ENCODE measurements around the gene PCDHGA4. TPM values are rescaled to one million over a fixed set of nuclear protein-coding genes. Genes with fewer than 3 reads are reported as not detected.
"Not testable (repeated sequence)": the region's sequence is repeated elsewhere in the genome, so short reads cannot be mapped to it uniquely, and the experiment has no call there.

Gene PCDHGA4
- total RNA-seq, 1 experiment from 2014 or later: 0.69 TPM

DNA sequence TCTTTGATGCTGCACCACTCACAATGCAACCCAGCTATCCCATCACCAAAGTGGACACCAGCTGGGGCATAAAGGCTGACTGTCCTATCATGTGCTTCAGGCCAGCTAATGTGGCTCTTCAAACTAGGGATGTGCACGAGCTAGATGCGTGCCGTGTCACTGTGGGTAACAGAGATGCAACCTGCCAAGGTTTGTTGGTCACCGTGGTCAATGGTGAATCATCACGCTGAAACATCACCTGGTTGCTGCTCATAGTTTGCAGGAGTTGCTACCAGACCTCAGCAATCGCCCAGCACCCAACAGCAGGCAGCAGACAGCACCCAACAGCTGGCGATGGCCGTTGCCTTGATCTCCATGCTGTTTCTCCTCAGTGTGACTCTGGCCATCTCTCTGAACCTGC is 26.6 kb upstream of the PCDHGA4 start:
- TF ChIP-seq POLR2AphosphoS5 (IDR thresholded peaks at IDR 0.05; ENCODE audit: low read depth, low read length) (no peak), SIN3A (IDR thresholded peaks at IDR 0.05; ENCODE audit: borderline replicate concordance, insufficient read depth, low read depth, low read length) (no peak), TCF7L2 (IDR thresholded peaks at IDR 0.05; ENCODE audit: low read depth, low read length) (no peak)
- TF ChIP-seq, protein P1, sequence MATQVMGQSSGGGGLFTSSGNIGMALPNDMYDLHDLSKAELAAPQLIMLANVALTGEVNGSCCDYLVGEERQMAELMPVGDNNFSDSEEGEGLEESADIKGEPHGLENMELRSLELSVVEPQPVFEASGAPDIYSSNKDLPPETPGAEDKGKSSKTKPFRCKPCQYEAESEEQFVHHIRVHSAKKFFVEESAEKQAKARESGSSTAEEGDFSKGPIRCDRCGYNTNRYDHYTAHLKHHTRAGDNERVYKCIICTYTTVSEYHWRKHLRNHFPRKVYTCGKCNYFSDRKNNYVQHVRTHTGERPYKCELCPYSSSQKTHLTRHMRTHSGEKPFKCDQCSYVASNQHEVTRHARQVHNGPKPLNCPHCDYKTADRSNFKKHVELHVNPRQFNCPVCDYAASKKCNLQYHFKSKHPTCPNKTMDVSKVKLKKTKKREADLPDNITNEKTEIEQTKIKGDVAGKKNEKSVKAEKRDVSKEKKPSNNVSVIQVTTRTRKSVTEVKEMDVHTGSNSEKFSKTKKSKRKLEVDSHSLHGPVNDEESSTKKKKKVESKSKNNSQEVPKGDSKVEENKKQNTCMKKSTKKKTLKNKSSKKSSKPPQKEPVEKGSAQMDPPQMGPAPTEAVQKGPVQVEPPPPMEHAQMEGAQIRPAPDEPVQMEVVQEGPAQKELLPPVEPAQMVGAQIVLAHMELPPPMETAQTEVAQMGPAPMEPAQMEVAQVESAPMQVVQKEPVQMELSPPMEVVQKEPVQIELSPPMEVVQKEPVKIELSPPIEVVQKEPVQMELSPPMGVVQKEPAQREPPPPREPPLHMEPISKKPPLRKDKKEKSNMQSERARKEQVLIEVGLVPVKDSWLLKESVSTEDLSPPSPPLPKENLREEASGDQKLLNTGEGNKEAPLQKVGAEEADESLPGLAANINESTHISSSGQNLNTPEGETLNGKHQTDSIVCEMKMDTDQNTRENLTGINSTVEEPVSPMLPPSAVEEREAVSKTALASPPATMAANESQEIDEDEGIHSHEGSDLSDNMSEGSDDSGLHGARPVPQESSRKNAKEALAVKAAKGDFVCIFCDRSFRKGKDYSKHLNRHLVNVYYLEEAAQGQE (IDR thresholded peaks at IDR 0.05; ENCODE audit: insufficient read depth in 1 of 2, low read depth in 2 of 2, low read length in 1 of 2): no peak
- TF ChIP-seq, protein P2, sequence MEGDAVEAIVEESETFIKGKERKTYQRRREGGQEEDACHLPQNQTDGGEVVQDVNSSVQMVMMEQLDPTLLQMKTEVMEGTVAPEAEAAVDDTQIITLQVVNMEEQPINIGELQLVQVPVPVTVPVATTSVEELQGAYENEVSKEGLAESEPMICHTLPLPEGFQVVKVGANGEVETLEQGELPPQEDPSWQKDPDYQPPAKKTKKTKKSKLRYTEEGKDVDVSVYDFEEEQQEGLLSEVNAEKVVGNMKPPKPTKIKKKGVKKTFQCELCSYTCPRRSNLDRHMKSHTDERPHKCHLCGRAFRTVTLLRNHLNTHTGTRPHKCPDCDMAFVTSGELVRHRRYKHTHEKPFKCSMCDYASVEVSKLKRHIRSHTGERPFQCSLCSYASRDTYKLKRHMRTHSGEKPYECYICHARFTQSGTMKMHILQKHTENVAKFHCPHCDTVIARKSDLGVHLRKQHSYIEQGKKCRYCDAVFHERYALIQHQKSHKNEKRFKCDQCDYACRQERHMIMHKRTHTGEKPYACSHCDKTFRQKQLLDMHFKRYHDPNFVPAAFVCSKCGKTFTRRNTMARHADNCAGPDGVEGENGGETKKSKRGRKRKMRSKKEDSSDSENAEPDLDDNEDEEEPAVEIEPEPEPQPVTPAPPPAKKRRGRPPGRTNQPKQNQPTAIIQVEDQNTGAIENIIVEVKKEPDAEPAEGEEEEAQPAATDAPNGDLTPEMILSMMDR (IDR thresholded peaks at IDR 0.05): no peak
- CTCF ChIA-PET: no interaction called here

DNA sequence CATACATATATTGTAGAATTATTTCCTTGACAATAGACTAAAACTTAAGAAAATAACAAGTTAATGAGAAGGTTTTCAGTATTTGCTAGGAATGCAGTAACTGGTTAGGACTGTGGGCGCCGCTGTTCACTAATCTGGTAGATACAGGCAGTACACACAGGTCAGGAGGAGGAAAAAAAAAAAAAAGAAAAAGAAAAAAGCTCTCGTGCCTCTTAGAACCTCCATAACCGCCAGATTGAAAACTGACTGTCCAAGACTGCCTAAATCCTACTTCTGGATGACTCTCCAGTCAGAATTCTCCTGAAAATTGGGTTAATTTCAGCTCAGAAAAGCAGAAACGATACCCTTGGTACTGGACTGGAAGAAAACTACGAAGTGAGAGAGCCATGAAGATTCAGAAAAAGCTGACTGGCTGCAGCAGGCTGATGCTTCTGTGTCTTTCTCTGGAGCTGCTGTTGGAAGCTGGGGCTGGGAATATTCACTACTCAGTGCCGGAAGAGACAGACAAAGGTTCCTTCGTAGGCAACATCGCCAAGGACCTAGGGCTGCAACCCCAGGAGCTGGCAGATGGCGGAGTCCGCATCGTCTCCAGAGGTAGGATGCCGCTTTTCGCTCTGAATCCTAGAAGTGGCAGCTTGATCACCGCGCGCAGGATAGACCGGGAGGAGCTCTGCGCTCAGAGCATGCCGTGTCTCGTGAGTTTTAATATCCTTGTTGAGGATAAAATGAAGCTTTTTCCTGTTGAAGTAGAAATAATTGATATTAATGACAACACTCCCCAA is 24.3 kb upstream of the PCDHGA4 start, which contains the start of gene PCDHGA1:
PCDHGA1 (plus strand) TSS at position 216 of the 782 bp plus-strand sequence.
- H3K4me1 ChIP-seq (ENCODE audit: control insufficient read depth, insufficient read depth, low read length): no peaks in the 10 kb centered on the region
- TF ChIP-seq, protein P2 (IDR thresholded peaks at IDR 0.05): peak; percentile 77
- no peak for TF ChIP-seq TCF7L2 (IDR thresholded peaks at IDR 0.05; ENCODE audit: low read depth, low read length)
- ATAC-seq (peak; percentile 39; the same call in 1 of the 2 replicates), DNase-seq (ENCODE audit: low read depth, low spot score) (no peak)
- peak within 1 kb of the TSS; percentile 39 to 70 for H3K4me3 ChIP-seq (ENCODE audit: low read depth in 2 of 2, low read length in 2 of 2)
- intact Hi-C loops (cut with micrococcal nuclease; ENCODE audit: unreplicated experiment) (no loop called here), in situ Hi-C loops (cut with HindIII; ENCODE audit: low pct_unique_long_range_greater_than_20kb, low sequenced_read_pairs) (loop anchor here (25.0 kb wide), 1 partner anchor 143 kb away; the partner anchor contains the start of genes PCDHB10, PCDHB11, PCDHB16 and PCDHB8)
- peaks cover 6% of the 10 kb centered on the region; the same call in 1 of the 2 replicates for H3K9me3 ChIP-seq (ENCODE audit: control insufficient read depth, insufficient read depth, low read depth, low read length)
- no peaks in the 10 kb centered on the region for H3K36me3 ChIP-seq (ENCODE audit: control insufficient read depth, insufficient read depth, low read length)
- peak within 1 kb of the TSS; percentile 78 for H3K27ac ChIP-seq (ENCODE audit: low read length)
- no peaks in the 10 kb centered on the region for H3K27me3 ChIP-seq (ENCODE audit: control insufficient read depth, insufficient read depth, low read length)
- BruUV-seq (replicated peaks): no TSS peak
- POLR2A ChIA-PET: interaction anchor here (0.7 to 1.2 kb wide), 2 partner anchors 10 to 13 kb away, joined by 4 to 9 read pairs; partner anchors contain the start of genes PCDHGA3 and TAF7
- CTCF ChIA-PET: interaction anchor here (0.6 to 2.0 kb wide), 10 partner anchors 9 to 406 kb away, joined by 3 to 13 read pairs (median 6); partner anchors contain the start of genes PCDHB14, PCDHGA10, PCDHGA2 and PCDHGB7

More for the DNA sequence above, 26.6 kb upstream of the PCDHGA4 start:
- Histone ChIP-seq H3K4me3 (ENCODE audit: low read depth in 2 of 2, low read length in 2 of 2) (no peak overlapping the region), H3K36me3 (ENCODE audit: control insufficient read depth, insufficient read depth, low read length) (no peaks in the 10 kb centered on the region), H3K9me3 (ENCODE audit: control insufficient read depth, insufficient read depth, low read depth, low read length) (peaks cover 4% of the 10 kb centered on the region; the same call in 1 of the 2 replicates), H3K4me1 (ENCODE audit: control insufficient read depth, insufficient read depth, low read length) (no peaks in the 10 kb centered on the region), H3K27me3 (ENCODE audit: control insufficient read depth, insufficient read depth, low read length) (no peaks in the 10 kb centered on the region), H3K27ac (ENCODE audit: low read length) (no peak overlapping the region)
- DNase-seq (ENCODE audit: low read depth, low spot score): no peak
- BruUV-seq (replicated peaks): no TSS peak
- ATAC-seq: no peak
- intact Hi-C loops (cut with micrococcal nuclease; ENCODE audit: unreplicated experiment) (no loop called here), in situ Hi-C loops (cut with HindIII; ENCODE audit: low pct_unique_long_range_greater_than_20kb, low sequenced_read_pairs) (loop anchor here (25.0 kb wide), 1 partner anchor 141 kb away; the partner anchor contains the start of genes PCDHB10, PCDHB11, PCDHB16 and PCDHB8)
- POLR2A ChIA-PET: no interaction called here

DNA sequence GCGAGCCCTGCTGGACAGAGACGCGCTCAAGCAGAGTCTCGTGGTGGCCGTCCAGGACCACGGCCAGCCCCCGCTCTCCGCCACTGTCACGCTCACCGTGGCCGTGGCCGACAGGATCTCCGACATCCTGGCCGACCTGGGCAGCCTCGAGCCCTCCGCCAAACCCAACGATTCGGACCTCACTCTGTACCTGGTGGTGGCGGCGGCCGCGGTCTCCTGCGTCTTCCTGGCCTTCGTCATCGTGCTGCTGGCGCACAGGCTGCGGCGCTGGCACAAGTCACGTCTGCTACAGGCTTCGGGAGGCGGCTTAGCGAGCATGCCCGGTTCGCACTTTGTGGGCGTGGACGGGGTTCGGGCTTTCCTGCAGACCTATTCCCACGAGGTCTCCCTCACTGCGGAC is 22.2 kb upstream of the PCDHGA4 start:
- DNase-seq (ENCODE audit: low read depth, low spot score); POLR2A ChIA-PET; H3K27me3 ChIP-seq (ENCODE audit: control insufficient read depth, insufficient read depth, low read length); H3K27ac ChIP-seq (ENCODE audit: low read length); intact Hi-C loops (cut with micrococcal nuclease; ENCODE audit: unreplicated experiment); ATAC-seq; H3K4me1 ChIP-seq (ENCODE audit: control insufficient read depth, insufficient read depth, low read length); BruUV-seq (replicated peaks); H3K36me3 ChIP-seq (ENCODE audit: control insufficient read depth, insufficient read depth, low read length); H3K4me3 ChIP-seq (ENCODE audit: low read depth in 2 of 2, low read length in 2 of 2): not testable (repeated sequence)
- H3K9me3 ChIP-seq (ENCODE audit: control insufficient read depth, insufficient read depth, low read depth, low read length): peaks cover 12% of the 10 kb centered on the region; the same call in 1 of the 2 replicates
- in situ Hi-C loops (cut with HindIII; ENCODE audit: low pct_unique_long_range_greater_than_20kb, low sequenced_read_pairs): loop anchor here (25.0 kb wide), 1 partner anchor 145 kb away; the partner anchor contains the start of genes PCDHB10, PCDHB11, PCDHB16 and PCDHB8
- CTCF ChIA-PET: interaction anchor here (0.6 kb wide), 2 partner anchors 180 to 256 kb away, joined by 3 to 4 read pairs; no protein-coding TSS in a partner anchor

Data from Panc1 (cell line).